H1 (cell line): ENCODE results near the gene TSKS.

Experiments used
- CEBPB ChIP-seq: IDR thresholded peaks from 2 replicates; pipeline ENCODE4 v1.6.1; 2012; ENCODE audit warnings: low read depth, low read length
- CTCF ChIP-seq, 3 experiments: IDR thresholded peaks; 1 replicate in 2 of 3; 2 replicates in 1 of 3; pipeline versions ENCODE4 v1.5.1 to v1.6.1; 2011; ENCODE audit warnings: low read length in 3 of 3, mild to moderate bottlenecking in 3 of 3, inconsistent platforms in 2 of 3, low read depth in 1 of 3, moderate library complexity in 1 of 3; ENCODE audit not compliant: insufficient read depth in 1 of 3; ENCODE audit errors: control extremely low read depth in 1 of 3
- POLR2A ChIP-seq, 2 experiments: IDR thresholded peaks; 1 replicate in 1 of 2; 2 replicates in 1 of 2; pipeline ENCODE4 v1.6.1; 2011; ENCODE audit warnings: low read depth in 2 of 2, low read length in 2 of 2, mild to moderate bottlenecking in 2 of 2; ENCODE audit errors: control extremely low read depth in 1 of 2

DNA sequence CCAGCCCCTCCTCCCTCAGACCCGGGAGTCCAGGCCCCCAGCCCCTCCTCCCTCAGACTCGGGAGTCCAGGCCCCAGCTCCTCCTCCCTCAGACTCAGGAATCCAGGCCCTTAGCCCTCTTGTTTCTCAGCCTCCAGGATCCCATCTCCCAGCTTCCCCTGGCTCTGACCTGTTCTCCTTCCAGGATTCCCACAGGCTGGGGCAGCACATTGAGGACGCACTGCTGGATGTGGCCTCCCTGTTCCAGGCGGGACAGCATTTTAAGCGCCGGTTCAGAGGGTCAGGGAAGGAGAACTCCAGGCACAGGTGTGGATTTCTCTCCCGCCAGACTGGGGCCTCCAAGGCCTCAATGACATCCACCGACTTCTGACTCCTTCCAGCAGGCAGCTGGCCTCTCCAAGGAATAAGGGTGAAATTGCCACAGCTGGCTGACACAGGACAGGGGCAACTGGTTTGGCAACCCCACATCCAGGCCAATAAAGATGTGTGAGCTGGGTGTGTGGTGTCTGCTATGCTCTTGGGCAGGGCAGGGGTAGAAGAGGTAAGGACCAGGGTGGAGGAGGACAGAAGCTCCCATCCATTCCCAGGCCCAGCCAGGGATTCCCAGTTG, 49.8 kb downstream of the TSKS start:
- TF ChIP-seq CEBPB (no peak), CTCF (IDR thresholded peaks at IDR 0.05; ENCODE audit: control extremely low read depth in 1 of 3, insufficient read depth in 1 of 3, low read depth in 1 of 3, low read length in 3 of 3) (no peak), POLR2A (IDR thresholded peaks at IDR 0.05; ENCODE audit: control extremely low read depth in 1 of 2, low read depth in 2 of 2, low read length in 2 of 2) (no peak)
